ENCODE measurements around the gene LRRC2. TPM values are rescaled to one million over a fixed set of nuclear protein-coding genes. Genes with fewer than 3 reads are reported as not detected.
"Not testable (repeated sequence)": the region's sequence is repeated elsewhere in the genome, so short reads cannot be mapped to it uniquely, and the experiment has no call there.

LRRC2 gene
- total RNA-seq, 1 donor from 2014 or later: 110 TPM

GRCh38 chr3:46585799-46586693, 19.9 kb upstream of the LRRC2 start:
- DNase-seq (ENCODE audit: missing footprints) (no peak), ATAC-seq (no peak)
- intact Hi-C loops (cut with DNase I): no loop called here

- intact Hi-C loops (cut with DNase I): no loop called here
- ATAC-seq (no peak), DNase-seq (ENCODE audit: missing footprints) (no peak)
Measured at GRCh38 chr3:46584598-46585467, 18.7 kb upstream of the LRRC2 start.

DNA sequence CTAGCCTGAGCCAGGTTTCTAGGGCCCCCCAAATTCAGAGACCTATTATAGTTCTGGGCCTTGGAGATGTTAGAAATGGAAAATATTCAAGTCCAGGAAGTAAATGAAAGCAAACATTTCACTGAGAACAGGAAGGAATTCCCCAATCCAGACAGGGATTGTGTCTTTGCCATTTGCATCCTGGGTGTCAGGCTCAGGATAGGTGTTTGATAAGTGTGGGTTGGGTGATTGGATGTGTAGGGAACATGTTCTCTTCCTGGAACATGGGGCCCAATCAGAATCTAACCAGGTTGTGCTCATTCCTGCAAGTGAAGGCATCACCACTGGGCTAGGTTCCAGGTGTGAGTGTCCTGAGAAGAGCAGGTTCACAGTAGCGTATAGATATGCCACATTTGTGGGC, 14.6 kb upstream of the LRRC2 start:
- ATAC-seq (no peak), DNase-seq (ENCODE audit: missing footprints) (no peak)
- intact Hi-C loops (cut with DNase I): no loop called here

- intact Hi-C loops (cut with DNase I): no loop called here
- DNase-seq (ENCODE audit: missing footprints): no peak
- no peak for ATAC-seq
Measured at GRCh38 chr3:46579756-46580286, 13.7 kb upstream of the LRRC2 start.

- DNase-seq (ENCODE audit: missing footprints) (no peak), ATAC-seq (no peak)
- intact Hi-C loops (cut with DNase I): no loop called here
Measured at GRCh38 chr3:46578973-46579755, 13.1 kb upstream of the LRRC2 start.

DNA sequence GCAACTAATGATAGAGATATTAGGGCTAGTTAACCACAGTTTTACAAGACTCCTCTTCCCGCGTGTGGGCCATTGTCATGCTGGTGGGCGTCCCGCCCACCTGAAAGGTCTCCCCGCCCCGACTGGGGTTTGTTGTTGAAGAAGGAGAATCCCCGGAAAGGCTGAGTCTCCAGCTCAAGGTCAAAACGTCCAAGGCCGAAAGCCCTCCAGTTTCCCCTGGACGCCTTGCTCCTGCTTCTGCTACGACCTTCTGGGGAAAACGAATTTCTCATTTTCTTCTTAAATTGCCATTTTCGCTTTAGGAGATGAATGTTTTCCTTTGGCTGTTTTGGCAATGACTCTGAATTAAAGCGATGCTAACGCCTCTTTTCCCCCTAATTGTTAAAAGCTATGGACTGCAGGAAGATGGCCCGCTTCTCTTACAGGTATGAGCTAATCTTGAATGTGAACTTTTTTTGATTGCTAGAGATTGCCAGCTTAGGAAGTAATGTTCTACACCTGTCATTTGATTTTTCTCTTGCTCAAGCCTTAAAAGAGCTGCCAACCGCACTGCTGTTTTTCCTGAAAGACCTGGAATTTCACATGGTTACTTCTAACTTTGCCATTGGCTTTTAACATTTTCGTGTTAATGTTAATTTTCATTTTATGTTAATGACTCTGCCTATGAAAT, 11.6 kb upstream of the LRRC2 start:
- DNase-seq (ENCODE audit: missing footprints); ATAC-seq; intact Hi-C loops (cut with DNase I): not testable (repeated sequence)

- DNase-seq (ENCODE audit: missing footprints) (no peak), ATAC-seq (peak; percentile 37)
Measured at GRCh38 chr3:46576879-46577278, 10.8 kb upstream of the LRRC2 start.

GRCh38 chr3:46576386-46576785, 10.3 kb upstream of the LRRC2 start:
- intact Hi-C loops (cut with DNase I): no loop called here
- no peak for ATAC-seq
- DNase-seq (ENCODE audit: missing footprints): no peak

More at GRCh38 chr3:46576879-46577278, 10.8 kb upstream of the LRRC2 start:
- intact Hi-C loops (cut with DNase I): no loop called here

- ATAC-seq: no peak
- DNase-seq (ENCODE audit: missing footprints): no peak
- intact Hi-C loops (cut with DNase I): no loop called here
Measured at GRCh38 chr3:46575577-46576222, 9.6 kb upstream of the LRRC2 start.

- ATAC-seq (no peak), DNase-seq (ENCODE audit: missing footprints) (no peak)
- intact Hi-C loops (cut with DNase I): no loop called here
Measured at GRCh38 chr3:46574881-46575576, 8.9 kb upstream of the LRRC2 start.

- peak; percentile 48 for ATAC-seq
- no peak for DNase-seq (ENCODE audit: missing footprints)
- intact Hi-C loops (cut with DNase I): no loop called here
Measured at GRCh38 chr3:46574243-46574646, 8.1 kb upstream of the LRRC2 start.

DNA sequence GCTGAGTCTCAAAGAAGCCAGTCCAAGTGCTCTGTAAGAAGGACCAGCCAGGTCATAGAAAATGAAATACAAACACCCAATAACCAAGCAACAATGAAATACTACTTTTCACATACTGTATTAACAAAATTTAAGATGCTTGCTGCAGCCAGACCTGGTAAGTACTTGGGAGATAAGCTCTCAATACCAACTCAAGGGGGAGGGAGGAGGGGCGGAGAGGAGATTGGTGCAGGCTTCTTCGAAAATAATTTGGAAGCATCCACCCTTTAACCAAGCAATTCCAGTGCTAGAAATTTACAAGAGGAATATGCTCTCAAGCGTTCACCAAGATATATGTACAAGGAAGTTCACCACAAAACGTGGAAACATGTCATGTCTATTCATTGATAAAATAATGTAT, 7.6 kb upstream of the LRRC2 start:
- ATAC-seq (no peak), DNase-seq (ENCODE audit: missing footprints) (no peak)
- intact Hi-C loops (cut with DNase I): no loop called here

- intact Hi-C loops (cut with DNase I): no loop called here
- DNase-seq (ENCODE audit: missing footprints): no peak
- no peak for ATAC-seq
Measured at GRCh38 chr3:46571684-46572083, 5.6 kb upstream of the LRRC2 start.

- ATAC-seq (peak; percentile 46), DNase-seq (ENCODE audit: missing footprints) (no peak)
- intact Hi-C loops (cut with DNase I): loop anchor here (2.0 to 10.0 kb wide), 2 partner anchors 75 to 129 kb away; partner anchors contain the start of gene ALS2CL
Measured at GRCh38 chr3:46565607-46566039, 479 bp downstream of the LRRC2 start.

DNA sequence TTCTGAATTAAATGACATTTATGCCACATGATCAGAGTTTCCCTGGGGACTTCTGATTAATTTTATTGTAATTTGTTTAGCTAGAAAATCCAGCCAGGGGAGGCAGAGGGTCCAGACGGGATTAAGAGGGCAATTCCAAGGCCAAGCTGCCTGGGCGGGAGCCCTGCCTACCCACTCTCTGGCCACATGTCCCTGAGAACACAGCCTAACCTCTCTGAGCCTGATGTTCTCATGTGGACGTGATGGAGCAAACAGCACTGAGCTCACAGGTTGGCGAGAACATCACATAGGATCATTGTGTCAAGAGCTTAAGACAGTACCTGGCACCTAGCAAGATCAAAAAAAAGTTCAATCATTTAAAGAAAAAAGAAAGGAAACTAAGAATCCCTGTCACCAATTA, 1.0 kb downstream of the LRRC2 start:
- no peak for ATAC-seq
- intact Hi-C loops (cut with DNase I): loop anchor here (2.0 to 10.0 kb wide), 2 partner anchors 74 to 130 kb away; partner anchors contain the start of gene ALS2CL
- DNase-seq (ENCODE audit: missing footprints): no peak

DNA sequence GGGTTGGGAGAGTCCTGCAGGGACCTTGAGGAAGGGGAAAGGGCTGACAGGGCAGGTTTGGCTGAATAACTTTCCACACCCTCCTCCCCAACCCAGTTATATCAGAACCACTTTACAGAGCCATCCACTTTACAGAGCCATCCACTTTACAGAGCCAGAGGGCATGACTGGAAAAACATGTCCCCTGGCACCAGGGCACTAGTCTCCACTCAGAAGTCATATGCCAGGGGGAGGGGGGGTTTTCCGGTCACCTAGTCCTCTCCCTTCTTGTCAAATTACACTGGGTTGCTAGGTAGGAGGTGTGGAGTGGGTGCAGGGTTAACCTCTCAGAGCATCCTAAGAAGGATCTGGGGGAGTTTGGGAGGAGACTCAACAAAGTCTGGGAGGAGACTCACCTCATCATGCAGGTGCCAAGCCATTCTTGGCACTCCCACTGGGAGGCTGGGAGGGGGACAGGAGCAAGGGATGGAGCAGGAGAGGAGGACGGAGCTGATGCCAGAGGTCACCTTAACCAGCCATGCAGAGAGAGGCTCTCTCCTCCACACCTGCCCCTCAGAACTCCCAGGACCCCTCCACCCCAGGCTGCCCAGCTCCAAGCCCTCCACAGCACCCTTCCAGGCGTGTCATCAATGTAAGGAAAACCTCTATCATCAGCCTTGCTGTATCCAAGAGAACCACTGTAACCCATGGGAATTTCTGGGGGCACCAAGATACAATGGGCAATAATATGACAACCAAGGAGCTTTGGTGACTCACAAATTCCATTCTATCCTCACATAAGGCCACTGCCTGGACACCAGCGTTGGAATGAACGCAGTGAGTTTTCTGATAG, 1.7 kb downstream of the LRRC2 start:
- intact Hi-C loops (cut with DNase I): loop anchor here (1.0 to 10.0 kb wide), 5 partner anchors 68 to 572 kb away; partner anchors contain the start of gene ALS2CL
- DNase-seq (ENCODE audit: missing footprints) (no peak), ATAC-seq (peak; percentile 78)

All from Right ventricle myocardium inferior (tissue), 1 donor.